HL-60/S4 (cell line): Measurements from ENCODE around the gene SERPINF2.
"Not testable (repeated sequence)": the region's sequence is repeated elsewhere in the genome, so short reads cannot be mapped to it uniquely, and the experiment has no call there.

Experiments
- in situ Hi-C: fragments of 300-500 bp; cut with MboI; formaldehyde crosslinking; loops from 2 replicates; pipeline ENCODE4 v1.14.3; 2022; ENCODE audit warnings: low sequenced_read_pairs

The SERPINF2 gene

DNA sequence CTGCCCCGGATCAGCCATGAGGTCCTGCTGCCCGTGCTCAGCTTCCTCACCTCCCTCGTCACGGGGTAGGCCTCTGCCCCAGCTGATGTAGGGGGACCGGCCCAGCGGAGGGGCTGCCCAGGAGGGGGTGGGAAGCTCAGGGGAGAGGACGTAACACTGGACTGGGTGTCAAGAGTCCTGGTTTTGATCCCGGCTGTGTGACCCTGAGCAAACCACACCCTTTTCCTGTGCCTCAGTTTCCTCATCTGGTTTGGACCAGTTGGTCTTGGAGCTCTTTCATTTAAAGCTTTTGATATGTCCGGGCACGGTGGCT lies 11.5 kb upstream of the SERPINF2 start:
- in situ Hi-C loops: no loop called here

DNA sequence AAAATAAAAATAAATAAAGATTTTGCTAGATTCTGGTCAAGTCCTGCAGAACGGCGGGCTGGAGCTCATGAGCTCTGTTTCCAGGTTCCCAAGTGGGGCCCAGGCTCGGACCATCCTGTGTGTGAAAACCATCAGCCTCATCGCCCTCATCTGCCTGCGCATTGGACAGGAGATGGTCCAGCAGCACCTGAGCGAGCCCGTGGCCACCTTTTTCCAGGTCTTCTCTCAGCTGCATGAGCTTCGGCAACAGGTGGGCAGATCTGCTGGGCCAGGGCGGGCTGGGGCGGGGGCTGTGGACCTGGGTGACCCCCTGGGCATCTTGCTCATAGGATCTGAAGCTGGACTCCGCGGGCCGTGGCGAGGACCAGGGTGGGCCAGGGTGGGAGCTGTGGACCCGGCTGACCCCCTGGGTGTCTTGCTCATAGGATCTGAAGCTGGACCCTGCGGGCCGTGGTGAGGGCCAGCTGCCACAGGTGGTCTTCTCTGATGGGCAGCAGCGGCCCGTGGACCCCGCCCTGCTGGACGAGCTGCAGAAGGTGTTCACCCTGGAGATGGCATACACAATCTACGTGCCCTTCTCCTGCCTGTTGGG lies 10.3 kb upstream of the SERPINF2 start:
- in situ Hi-C loops: no loop called here

DNA sequence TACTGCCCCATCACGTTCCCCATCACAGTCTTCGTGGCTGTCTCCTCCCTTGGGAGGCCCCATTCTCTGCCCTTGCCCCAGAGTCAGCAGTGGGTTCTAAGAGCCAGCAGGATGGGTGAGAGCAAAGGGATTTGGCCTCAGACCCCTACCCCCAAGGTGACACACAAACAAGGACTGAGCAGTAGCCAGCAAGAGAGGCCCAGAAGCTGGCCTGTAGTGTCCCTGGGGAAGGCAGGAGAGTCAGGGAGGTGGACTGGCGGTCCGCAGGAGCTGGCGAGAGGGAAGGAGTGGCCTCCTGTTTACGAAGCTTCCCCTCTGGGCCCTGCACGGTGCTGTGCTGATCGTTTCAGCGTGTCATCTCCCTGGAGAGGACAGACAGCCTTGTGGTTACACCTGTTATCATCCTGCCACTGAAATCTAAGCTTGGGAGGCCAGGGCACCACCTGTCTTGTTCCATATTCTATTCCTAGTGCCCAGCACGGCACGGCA lies 9.8 kb upstream of the SERPINF2 start:
- in situ Hi-C loops: no loop called here

DNA sequence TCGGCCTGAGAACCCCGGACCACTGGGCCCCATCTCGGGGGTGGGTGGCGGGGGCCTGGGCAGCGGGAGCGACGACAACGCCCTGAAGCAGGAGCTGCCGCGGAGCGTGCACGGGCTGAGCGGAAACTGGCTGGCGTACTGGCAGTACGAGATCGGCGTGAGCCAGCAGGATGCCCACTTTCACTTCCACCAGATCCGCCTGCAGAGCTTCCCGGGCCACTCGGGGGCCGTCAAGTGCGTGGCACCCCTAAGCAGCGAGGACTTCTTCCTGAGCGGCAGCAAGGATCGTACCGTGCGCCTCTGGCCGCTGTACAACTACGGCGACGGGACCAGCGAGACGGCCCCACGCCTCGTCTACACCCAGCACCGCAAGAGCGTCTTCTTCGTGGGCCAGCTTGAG lies 8.9 kb upstream of the SERPINF2 start:
- in situ Hi-C loops: no loop called here

DNA sequence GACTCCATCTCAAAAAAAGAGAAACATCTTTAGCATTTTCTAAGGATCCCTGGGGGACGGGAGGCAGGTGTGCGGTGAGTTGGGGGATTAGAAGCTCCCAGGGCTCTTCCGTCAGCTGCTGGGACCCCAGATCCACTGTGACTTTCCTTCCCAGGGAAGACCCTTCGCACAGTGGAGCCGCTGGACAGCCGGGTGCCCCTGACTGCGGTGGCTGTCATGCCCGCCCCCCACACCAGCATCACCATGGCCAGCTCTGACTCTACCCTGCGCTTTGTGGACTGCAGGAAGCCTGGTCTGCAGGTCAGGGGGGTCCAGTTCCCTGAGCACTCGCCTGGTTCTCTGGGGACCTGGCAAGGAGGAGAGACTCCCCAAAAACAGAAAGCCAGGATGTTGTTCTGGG lies 7.3 kb upstream of the SERPINF2 start:
- in situ Hi-C loops: no loop called here

DNA sequence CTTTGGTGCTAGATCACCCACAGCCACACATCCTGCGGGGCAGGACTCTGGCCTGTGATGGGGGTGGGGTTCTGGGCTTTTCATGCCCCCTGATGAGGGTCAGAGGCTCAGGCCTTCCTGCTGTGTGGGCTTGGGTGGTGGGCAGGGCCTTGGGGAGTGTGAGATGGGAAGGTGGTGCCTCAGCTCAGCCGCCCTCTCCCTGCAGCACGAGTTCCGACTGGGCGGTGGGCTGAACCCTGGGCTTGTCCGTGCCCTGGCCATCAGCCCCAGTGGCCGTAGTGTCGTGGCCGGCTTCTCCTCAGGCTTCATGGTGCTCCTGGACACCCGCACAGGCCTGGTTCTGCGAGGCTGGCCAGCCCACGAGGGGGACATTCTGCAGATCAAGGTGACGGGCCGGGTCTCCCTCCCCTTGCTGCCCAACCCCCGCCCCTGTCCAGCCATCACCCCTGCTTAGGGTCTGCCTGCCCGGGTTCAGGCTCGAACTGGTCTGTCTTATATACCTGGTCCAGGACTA lies 6.8 kb upstream of the SERPINF2 start:
- in situ Hi-C loops: no loop called here

DNA sequence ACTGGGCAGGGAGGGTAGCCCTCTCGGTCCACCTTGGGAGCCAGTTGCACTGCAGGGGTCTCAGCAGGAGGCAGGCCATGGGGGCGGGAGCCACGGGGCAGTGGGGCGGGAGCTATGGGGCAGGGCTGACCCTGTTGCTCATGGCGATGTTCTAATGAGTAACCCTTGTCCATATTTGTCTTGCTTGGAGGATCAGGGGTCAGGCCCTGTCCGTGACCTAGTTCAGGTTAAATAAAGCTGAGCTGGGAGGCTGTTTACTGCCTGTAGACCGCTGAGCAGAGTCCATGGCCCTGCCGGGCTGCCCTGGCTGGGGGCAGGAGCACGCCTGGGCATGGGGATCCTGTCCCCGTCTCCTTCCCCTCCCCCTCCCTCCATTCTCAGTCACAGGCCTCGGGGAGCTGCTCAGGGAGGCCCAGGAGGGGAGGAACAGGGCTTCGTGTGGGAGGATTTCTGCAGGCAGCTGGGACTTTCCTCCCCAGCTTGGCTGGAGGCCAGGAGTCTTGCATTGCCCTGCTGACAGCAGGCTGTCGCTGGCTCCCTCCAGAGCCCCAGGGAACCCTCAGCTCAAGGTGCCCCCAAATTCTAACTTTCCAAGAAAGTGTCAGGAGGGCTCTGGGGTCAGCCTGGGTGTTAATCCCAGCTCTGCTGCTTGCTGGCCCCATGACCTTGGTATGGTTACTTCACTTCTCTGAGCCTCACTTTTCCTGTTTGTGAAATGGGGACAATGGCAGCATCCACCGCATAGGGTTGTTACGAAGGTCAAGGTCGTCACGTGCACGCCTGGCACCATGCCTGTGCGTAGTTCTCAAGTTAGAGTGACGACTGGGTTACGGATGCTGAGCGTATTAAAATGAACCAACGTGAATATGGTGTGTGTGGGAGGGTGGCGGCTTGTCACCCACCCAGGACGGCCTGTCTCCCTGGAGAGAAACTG lies 6.1 kb upstream of the SERPINF2 start:
- in situ Hi-C loops: no loop called here

DNA sequence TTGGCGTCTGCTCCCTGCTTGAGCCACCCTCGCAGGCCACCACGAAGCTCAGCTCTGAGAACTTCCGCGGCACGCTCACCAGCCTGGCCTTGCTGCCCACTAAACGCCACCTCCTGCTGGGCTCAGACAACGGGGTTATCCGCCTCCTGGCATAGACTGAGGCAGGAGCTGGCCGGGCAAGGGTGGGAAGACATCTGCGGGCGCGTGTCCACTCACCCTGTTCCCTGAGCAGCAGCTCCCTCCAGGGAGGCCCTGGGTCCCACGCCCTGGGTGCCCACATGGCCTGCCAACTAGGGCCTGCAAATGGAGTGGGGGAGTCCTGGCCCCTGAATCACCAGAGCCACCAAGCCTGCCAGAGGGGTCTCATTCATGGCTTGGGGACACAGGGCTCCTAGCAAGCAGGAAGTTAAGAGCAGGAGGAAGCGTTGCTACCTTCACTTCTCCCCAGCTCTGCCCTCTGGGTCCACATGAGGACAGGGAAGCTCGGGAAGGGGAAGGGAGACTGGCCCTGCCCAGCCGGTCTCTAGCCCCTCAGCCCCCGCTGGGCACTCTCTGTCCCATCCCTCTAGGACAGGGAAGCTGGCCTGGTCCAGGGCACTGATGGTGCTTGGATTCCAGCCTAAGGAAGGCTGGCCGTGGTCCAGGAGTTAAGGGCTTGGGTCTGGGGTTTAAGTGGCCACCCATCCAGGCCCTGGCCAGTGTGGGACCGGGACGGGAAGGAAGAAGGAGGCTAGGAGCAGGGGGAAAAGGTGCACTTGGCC lies 5.0 kb upstream of the SERPINF2 start:
- in situ Hi-C loops: no loop called here

DNA sequence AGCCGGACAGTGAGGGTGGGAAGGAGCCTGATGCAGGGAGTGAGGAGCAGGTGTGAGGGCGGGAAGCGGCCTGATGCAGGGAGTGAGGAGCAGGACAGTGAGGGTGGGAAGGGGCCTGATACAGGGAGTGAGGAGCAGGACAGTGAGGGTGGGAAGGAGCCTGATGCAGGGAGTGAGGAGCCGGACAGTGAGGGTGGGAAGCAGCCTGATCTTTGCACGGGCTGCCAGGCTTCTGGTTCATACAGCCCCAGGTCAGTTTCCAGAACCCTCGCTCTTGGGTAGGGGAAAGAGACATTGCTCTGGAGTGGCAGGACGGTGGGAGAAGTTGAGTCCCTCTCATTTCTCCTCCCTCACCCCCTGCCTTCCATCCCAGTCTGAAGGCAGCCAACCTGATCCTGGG lies 772 bp upstream of the SERPINF2 start:
- in situ Hi-C loops: not testable (repeated sequence)

DNA sequence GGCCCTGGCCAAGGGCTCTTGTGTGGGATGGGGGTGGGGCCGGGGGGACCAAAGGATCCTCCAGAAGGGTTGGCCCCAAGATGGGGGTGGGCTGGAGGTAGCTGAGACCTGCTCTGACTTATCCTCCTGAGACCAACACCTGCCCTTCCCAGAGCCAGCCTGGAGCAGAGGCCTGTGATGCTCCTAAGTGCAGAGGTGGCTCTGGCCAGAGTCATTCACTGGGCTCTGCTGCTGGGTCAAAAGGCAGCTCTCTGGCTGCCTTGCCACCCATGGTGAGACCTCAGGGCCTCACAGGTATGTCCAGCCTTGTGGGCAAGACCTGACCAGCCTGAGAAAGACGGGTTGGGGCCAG lies 393 bp downstream of the SERPINF2 start:
- in situ Hi-C loops: no loop called here

DNA sequence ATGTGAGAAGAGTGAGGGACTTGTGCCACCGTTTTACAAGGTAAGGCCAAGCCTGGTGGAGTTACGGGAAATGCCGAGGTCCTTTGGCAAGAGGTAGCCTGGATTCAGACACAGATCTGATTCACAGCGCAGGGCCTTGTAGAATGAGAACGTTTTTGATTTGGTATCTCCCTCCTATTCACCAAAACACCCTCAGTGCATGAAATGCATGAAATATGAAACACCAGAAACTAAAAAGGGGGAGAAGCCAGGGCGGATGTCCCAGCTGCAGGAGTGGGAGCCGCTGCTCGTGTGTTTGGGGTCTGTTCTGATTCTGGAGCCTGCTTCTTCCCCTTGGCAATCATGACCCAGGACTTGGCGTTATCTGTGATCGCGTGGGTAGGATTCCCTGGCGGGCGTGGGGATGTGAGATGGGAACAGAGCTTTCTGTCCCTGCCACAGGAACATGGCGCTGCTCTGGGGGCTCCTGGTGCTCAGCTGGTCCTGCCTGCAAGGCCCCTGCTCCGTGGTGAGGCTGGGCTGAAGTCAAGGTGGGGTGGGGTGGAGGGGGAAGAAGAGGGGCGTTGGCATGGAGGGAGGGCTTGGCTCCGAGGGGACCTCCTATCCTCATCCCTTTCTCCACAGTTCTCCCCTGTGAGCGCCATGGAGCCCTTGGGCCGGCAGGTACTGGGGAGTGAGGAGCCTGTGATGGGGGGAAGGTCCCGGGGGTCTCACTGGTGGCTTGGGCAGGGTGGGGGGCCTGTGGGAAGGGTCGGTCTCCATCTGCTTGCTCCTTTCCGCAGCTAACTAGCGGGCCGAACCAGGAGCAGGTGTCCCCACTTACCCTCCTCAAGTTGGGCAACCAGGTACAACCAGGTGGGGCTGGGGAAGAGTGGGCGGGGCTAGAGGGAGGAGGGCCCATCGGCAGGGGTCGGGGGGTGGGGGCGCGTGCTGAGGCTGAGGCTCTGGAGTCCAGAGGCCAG lies 2.2 kb downstream of the SERPINF2 start:
- in situ Hi-C loops: no loop called here

DNA sequence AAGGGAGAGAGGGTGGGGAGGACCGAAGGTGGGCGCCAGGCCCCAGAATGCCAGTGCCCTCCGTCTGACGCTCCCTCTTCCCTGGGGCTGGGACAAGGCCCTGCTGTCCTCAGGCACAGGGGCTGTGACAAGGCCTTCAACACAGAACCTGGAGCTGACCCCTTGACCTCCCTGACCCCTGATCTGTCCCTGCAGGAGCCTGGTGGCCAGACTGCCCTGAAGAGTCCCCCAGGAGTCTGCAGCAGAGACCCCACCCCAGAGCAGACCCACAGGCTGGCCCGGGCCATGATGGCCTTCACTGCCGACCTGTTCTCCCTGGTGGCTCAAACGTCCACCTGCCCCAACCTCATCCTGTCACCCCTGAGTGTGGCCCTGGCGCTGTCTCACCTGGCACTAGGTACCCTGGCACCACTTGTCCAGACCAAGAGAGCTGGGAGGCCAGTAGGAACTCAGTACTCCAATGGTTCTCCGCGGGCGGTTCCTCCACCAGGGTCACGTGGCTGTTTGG lies 2.9 kb downstream of the SERPINF2 start:
- in situ Hi-C loops: no loop called here

DNA sequence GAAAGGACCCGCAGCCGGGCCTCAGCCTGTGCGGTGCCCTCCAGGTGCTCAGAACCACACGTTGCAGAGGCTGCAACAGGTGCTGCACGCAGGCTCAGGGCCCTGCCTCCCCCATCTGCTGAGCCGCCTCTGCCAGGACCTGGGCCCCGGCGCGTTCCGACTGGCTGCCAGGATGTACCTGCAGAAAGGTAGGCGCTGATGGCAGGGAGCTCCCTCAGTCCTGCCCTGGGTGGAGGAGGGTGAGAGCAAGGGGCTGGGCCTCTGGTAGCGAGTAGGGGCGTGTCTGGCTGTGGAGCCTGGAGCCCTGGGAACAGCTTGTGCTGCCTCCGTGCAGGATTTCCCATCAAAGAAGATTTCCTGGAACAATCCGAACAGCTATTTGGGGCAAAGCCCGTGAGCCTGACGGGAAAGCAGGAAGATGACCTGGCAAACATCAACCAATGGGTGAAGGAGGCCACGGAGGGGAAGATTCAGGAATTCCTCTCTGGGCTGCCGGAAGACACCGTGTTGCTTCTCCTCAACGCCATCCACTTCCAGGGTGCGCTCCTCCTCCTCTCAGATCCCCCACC lies 4.4 kb downstream of the SERPINF2 start:
- in situ Hi-C loops: no loop called here

DNA sequence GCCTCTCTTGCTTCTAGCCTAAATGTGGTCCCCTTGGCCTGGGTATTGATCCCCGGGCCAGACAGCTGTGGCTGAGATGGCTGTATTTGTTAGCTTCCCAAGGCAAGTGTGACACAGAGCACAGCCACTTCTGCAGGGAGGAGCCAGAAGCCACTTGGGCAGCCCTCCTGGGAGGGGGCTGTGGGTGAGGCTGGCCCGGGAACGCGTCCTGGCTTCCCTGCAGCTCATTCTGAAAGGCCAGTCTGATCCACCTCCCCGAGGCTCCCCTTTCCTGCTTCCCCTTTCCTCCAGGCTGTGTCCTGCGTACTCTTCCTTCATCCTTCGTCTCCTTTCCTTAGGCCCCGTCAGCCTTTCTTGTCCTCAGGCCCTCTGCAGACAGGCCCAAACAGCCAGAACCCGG lies 8.0 kb downstream of the SERPINF2 start:
- in situ Hi-C loops: no loop called here

DNA sequence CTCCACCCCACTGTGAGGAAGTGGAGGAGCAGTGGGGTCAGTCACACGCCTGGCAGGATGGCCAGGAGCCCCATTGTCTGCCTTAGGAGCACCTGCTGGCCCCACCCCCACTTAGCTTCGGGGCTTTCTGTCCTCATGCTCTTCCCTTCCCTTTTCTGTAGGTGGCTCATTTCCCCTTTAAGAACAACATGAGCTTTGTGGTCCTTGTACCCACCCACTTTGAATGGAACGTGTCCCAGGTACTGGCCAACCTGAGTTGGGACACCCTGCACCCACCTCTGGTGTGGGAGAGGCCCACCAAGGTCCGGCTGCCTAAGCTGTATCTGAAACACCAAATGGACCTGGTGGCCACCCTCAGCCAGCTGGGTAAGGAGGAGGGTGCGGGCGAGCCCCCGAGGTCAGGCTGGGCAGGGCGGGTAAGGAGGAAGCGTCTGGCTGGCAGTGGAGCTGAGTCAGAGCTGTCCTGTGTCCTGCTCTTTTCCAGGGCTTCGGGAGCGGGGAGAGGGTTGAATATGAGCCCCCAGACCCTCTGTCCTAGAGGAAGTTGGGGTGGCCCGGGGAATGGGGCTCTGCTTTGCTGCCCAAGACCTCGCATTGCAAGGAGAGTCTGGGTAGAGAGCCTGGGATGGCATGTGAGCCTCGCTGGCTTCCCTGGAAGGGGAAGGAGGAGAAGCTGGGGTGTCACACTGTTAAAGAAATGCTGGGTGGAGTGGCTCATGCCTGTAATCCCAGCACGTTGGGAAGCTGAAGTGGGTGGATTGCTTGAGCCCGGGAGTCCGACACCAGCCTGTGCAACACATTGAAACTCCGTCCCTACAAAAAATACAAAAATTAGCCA lies 10.0 kb downstream of the SERPINF2 start:
- in situ Hi-C loops: no loop called here

DNA sequence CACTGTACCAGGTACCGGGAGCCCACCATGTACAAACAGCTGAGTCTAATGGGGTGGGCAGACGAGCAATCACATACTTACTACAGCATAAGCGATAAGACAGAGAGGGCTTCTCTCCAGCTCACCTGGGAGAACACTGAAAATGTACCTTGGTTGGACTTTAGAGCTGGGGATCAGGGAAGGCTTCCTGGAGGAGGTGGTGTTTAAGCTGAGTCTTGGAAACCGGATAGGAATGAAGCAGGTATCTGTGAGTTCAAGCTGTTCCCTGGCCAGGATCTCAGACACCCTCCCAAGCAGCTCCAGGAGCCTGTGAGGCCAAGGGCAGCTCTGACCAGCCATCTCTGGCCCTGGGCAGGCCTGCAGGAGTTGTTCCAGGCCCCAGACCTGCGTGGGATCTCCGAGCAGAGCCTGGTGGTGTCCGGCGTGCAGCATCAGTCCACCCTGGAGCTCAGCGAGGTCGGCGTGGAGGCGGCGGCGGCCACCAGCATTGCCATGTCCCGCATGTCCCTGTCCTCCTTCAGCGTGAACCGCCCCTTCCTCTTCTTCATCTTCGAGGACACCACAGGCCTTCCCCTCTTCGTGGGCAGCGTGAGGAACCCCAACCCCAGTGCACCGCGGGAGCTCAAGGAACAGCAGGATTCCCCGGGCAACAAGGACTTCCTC lies 11.2 kb downstream of the SERPINF2 start:
- in situ Hi-C loops: no loop called here

DNA sequence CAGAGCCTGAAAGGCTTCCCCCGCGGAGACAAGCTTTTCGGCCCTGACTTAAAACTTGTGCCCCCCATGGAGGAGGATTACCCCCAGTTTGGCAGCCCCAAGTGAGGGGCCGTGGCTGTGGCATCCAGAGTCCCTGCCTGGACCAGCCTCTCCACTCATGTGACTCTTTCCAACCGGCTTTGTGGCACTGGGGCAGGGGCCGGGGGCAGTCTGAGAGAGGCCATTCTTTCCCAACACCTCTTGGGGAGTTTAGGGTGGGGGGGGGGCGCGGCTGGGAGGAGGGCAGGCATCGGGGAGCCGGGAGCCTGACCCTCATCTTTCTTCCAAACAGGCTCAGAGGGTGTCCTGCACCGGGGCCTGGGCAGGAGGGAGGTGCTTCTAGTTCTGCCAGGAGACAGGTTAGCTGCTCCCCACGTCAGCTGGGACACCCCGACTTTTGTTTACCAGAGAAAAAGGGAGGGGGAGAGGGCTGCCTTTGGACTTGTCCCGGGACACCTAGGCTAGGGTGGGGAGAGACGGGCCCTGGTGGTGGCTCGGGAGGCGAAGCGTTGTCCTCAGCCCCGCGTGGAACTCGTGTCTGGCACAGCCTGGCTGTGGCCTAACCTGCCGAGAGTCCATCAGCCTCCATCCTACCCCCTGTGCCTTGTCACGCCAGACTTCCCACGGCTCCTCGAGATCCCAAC lies 11.9 kb downstream of the SERPINF2 start:
- in situ Hi-C loops: no loop called here

DNA sequence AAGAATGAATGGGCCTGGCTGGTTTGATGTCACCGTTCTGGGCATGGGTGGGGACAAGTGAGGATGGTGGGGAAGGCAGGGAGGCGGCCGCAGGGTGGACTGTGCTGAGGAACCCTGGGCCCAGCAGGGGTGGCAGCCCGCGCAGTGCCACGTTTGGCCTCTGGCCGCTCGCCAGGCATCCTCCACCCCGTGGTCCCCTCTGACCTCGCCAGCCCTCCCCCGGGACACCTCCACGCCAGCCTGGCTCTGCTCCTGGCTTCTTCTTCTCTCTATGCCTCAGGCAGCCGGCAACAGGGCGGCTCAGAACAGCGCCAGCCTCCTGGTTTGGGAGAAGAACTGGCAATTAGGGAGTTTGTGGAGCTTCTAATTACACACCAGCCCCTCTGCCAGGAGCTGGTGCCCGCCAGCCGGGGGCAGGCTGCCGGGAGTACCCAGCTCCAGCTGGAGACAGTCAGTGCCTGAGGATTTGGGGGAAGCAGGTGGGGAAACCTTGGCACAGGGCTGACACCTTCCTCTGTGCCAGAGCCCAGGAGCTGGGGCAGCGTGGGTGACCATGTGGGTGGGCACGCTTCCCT lies 12.7 kb downstream of the SERPINF2 start:
- in situ Hi-C loops: no loop called here
